8988T (cell line): ENCODE measurements around the gene ASB14.

Experiments used
- DNase-seq: peaks from one replicate; pipeline ENCODE4 v3.0.0; 2011

ASB14 gene

DNA sequence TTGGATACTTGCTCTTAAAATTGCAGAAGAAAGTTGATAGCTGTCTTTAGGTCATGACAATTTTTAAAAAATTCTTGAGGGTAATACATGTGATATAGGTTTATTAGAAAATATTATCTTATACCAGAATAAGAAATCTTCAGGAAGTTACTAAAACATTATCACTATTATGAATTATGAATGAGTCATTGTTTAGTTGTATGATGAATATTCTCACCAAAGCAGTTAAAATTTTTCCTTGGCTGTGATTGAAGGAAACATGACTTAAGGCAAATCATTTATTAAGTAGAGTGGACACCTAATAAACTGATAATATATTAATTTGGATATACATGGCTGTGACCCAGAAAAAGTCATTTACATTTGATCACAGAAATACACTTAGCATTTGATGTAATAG lies 34.8 kb downstream of the ASB14 start:
- no peak for DNase-seq

DNA sequence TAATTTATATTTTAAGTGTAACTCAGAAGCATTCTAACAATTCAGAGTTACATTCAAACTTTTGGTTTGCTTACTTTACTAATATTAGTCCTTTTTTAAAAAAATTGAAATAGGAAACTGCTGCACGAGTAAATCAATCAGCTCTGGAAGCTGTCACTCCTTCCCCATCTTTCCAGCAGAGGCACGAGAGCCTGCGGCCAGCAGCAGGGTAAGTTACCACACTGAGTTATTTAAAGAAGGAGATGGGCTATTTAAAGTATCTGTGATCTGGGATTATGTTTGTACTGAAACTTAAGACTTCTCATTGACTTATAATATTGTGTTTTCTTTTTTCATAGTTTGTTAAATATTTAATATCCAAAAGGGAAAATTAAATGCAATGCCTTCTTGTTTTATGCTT lies 35.6 kb downstream of the ASB14 start:
- DNase-seq: no peak

DNA sequence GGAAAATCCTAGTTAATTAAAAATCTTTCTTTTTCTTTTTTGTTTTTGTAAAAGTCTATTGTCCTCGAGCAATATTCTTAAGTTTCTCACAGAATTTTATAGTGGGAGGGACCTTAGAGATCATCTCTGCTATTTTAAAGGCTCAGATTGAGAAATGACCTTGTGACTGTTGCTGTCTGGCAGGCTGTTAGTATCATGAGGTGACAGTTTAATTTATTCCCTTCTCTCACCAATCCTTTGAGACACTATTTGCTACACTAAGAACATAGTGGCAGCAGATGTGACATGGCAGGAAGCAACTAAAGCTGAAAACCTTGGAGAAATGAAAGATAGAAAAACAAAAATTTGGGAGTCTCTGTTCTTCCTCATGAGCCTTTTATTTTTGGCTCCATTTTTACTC lies 40.1 kb downstream of the ASB14 start:
- no peak for DNase-seq

DNA sequence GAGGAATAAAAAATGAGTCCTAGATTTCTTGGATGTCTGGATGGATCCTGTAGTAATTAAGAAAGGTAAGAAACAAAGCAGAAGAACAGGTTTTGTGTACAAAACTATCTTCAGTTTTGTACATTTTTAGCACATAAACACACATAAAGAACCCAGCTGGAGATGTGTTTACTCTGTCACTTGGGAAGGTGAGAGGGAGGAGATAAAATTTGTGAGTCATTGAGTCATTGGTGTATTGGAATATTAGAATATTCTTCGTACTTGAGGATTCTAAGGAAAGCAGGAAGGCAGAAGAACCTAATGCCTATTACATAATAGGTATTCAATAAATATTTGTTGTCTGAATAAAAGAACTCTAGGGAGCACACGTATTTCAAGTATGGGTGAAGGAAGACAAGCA lies 47.5 kb downstream of the ASB14 start:
- no peak for DNase-seq

DNA sequence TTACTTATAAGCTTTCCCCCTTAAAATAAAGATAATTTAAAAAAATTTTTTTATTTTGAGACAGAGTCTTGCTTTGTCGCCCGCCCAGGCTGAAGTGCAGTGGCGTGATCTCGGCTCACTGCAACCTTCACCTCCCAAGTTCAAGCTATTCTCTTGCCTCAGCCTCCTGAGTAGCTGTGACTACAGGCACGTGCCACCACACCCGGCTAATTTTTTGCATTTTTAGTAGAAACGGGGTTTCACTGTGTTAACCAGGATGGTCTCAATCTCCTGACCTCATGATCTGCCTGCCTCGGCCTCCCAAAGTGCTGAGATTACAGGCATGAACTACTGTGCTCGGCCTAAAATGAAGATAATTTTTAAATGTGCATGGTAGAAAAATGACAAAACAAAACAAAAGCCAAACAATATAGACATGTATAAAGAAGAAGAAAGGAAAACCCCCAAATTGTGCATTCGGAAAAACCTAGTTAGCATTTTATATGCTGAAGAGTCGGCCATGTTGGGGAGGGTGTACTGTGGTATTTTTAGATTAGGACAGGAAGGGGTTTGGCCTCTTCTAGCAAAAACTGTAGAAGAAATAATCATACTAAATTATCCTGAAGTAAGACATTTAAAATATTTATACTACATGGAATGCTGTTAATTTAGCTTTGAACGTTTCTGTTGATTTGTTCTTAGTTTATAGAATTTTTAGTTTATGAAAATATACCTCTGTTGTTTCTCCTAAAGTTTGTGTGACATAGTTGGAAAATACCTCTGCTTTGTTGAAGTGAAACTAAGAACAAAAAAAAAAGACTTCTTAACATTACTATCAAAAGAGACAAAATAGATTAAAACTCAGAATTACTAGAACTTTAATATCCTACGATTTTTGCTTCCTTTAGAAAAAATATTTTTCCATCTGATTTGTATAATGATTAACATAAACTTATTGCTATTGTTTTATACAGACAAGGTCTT lies 57.6 kb downstream of the ASB14 start:
- no peak for DNase-seq

DNA sequence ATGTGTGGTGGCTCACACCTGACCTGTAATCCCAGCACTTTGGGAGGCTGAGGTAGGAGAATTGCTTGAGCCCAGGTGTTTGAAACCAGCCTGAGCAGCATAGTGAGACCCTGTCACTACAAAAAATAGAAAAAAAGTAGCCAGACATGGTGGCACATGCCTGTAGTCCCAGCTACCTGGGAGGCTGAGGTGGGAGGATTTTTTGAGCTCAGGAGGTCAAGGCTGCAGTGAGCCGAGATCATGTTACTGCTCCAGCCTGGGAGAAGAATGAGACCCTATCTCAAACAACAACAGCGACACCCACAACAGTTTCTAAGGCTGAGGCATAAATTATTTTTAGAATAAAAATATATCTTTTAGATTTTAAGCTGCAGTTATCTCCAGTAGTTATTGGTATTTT lies 58.7 kb downstream of the ASB14 start:
- no peak for DNase-seq

DNA sequence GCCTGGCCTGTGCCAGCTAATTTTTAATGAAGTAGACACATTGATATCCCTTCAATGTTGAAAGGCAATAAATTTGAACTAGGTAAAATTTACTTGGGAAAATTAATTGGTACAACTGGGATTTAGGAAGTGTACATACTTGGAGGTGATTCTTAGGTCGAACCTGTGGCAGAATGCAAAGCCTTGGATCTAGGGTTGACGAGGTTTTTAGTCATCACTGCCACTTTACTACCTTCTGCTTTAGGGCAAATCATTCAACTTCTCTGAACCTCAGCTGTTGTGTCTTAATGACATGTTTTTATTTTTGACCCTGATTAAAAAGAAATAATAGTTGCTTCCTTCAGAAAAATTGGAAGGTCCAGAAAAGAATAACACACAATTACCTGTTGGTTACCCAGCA lies 62.5 kb downstream of the ASB14 start:
- DNase-seq: no peak

DNA sequence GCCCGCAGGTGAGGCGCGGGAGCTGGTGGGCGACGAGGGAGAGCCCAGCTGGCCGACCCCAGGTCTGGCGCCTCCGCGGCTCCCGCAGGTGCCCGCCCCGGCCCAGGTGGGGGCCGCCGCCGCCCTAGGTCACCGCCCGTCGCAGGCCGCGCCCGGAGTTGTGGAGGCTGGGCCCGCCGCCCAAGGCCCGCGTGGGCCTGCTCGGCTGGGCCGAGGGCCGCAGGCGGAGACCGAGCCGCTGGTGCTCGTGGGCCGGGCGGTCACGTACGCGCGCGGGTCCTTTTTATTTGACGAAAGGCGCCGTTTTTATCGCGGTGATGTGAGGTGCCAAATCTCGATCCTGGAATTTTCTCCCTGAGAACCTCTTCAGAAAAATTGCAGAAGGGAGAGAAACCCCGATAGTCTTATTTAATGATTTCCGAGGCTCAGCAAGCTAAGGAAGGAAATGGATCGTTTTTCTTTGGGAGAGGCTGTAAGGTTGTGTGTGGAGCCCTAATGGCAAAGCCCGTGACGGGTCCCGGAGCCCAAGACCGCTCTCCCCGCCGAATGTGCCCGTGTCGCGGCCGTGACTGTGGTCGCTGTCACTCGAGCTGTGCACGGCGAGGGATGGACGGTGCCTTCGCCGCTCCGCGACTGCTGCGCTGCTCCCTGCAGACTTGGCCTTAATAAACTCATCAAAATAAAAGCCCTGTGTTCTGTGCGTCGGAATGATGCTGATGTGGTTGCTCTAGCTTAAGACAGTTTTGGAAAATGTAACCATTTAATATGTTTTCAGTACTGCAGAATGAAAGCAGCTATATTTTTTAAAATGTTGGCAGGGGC lies 64.3 kb downstream of the ASB14 start:
- peak; percentile 28 for DNase-seq

DNA sequence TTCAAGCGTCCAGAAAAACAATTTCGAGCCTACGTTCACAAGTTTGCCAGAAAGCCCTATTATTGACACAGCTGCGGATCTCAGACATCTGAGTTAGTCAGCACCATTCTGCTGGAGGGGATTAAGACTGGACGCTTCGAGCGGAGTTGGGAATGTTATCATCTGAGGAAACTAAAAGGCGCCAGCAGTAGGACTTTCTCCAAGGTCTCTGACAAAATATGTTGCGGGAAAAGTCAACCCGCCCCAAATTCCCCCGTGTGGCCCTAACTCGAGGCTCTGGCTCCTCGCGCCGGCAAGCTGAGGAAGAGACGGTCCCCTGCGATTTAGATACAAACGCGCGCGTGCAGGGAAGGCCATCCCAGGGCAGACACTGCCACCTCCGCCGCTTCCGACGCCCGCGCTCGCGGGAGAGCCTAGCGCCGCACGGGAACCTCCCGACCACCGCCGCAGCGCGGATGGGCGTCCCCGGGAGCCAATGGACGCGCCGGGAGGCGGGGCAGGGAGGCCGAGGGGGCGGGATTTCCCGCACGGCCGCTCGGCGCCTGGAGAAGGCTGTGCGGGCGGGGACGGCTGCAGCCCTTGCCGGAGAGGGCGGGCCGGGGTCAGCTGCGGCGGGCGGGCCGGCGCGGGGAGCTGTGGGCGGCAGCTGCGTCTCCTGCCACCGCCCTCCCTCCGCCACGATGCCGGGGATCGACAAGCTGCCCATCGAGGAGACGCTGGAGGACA lies 65.1 kb downstream of the ASB14 start, which contains the start of gene APPL1:
APPL1 (plus strand) TSS at position 526 of the 726 bp plus-strand sequence; CDS start at position 681, 155 bp downstream.
- DNase-seq: peak; percentile 98

DNA sequence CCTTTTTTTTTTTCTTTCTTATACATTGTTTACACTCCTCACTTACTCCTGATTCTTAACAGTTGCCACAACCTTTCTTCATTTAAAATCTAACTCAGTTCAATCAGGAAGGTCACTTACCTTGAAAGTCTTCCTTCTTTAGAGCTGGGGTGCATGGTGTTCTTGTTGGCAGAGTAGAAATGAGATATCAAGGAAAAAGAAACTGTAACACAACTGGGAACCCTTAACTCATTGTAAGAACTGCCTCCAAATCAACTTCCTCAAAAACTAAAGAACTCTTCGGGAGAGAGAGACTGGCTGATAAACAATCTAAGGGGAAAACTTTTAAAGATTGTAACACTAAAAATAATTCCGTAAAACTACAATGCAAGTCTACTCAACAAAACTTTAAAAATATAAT lies 66.3 kb downstream of the ASB14 start:
- no peak for DNase-seq

DNA sequence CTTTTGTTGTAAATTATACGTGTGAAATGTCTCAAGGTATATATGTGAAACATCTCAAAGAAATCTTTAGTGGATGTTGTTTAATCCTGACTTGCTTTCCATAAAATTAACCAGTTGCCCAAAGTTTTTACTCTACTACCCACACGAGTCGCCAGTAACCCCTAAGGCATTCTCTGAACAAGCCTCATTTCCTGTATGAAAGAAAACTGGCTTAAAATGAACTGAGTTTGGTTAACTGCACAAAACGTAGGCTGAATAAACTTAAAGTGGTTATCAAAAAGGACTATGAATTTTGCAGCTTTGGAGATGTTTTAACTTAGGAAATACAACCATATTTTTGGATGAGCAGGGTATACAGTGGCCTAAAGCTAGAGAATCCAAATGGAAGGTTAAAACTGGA lies 67.6 kb downstream of the ASB14 start:
- DNase-seq: no peak

DNA sequence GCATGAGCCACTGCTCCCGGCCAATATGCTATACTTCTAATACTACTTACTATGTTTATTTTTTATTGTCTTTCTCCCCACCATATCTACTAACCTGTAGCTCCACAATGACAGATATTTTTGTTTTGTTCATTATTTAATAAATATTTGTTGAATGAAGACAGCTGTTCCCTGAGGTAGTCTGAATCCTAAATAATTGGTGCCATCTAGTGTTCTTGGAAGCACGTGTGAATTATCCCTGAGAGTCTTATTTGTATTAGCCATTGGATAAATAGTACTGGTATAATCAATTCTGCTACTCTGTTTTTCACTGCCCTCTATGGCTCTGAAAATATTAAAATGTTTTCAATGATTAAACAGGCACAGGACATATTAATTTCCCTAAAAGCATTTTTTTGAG lies 70.6 kb downstream of the ASB14 start:
- DNase-seq: no peak
